Activated gamma-delta T cell treated with anti-CD3 and anti-CD28 coated beads, Interleukin-2, amount 50 U/mL, for 16 hours (primary cell): ENCODE results near the gene USO1.
"Not testable (repeated sequence)": the region's sequence is repeated elsewhere in the genome, so short reads cannot be mapped to it uniquely, and the experiment has no call there.

Experiments
- DNase-seq: peaks from one replicate; pipeline ENCODE4 v3.0.0-alpha.2; 2020; ENCODE audit warnings: low read depth

Gene USO1

DNA sequence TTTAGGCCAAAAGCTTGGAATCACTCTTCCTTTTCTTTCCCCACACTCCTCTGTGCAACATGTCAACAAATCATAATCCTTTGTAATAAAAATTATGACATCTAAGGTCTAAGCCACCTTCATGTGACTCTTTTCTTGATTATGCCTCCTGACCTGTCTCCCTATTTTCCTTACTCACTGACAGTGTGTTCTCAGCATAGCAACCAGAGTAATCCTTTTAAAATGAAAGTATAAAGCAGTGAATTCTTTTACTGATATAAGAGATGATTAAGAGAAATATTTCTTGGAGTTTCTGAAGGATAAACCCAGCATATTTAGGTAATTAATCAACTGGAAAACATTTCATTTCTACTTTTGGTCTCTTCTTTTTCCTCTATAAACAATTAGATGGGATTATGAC is 44.7 kb downstream of the USO1 start:
- DNase-seq = no peak

DNA sequence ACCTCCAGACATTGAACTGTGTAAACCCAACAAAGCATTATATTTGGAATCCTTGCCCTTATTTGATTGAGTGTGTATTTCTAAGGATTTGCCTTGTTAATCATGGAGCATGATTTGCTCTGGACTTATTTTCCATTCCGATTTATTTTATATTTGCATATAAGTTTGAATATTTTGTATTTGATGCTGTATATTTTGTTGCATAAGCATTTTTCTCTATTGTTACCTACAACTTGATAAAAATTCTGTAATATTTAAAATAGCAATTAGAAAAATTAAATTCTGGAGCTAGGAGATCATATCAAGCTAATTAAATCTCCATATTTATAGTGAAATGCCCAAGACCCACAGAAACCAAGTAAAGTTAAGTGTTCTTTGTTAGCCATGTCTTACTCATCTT is 47.2 kb downstream of the USO1 start:
- DNase-seq = no peak

DNA sequence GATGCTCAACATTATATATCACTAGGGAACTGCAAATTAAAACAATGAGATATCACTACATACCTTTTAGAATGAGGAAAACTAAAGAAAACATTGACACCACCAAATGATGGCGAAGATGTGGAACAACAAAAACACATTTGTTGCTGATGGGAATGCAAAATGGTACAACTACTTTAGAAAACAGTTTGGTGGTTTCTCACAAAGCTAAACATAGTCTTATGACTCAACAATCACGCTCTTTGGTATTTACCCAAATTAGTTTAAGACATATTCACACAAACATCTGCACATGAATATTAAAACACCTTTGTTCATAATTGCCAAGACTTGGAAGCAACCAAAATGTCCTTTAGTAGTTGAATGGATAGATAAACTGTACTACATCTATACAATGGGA is 53.2 kb downstream of the USO1 start:
- no peak for DNase-seq

DNA sequence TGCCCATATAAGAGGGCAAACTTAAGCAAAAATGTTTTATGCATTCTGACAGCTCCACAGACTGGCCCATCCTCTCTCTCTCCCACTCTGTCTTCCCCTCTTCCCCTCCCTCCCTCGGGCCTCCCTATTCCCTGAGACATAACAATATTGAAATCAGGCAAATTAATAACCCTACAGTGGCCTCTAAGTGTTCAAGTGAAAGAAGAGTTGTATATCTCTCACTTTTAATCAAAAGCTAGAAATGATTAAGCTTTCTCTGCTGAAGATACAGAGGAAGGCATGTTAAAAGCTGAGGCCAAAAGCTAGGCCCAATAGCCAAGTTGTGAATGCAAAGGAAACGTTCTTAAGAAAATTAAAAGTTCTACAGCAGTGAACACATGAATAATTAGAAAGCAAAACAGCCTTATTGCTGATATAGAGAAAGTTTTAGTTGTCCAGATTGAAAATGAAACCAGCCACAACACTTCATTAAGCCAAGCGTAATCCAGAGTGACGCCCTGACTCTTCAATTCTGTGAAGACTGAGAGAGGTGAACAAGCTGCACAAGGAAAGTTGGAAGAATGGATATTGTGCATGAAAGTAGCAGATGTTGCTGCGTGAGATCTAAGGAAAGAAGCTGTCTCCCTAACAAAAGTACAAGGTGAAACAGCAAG is 54.9 kb downstream of the USO1 start:
- DNase-seq = no peak

DNA sequence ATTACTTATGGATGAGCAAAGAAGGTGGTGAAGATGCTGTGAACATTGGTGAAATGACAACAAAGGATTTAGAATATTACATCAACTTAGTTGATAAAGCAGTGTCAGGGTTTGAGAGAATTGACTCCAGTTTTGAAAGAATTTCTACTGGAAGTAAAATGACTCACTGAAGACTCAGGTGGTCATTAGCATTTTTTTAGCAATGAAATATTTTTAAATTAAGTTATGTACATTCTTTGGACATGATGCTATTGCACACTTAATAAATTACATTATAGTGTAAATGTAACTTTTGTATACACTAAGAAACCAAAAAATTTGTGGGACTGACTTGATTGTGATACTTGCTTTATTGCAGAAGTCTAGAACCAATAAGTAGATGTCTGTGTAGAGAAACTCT is 56.9 kb downstream of the USO1 start:
- no peak for DNase-seq

DNA sequence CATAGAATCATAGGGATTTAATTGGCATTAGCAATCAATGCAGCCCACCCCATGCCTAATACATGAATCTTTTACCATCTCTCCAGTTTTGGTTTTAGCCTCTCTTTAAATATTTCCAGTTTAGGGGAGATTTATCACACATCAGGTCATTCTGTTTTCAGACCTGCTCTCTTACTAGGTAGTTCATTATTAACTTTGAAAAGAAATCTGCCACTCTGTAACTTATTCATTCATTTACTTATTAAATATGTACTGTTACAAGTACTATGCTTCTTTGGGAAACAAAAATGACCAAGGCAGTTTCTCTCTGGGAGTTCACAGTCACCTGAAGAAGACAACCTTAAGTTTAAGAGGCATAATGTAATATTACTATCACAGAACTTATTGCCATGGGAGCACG is 62.1 kb downstream of the USO1 start:
- DNase-seq = no peak

DNA sequence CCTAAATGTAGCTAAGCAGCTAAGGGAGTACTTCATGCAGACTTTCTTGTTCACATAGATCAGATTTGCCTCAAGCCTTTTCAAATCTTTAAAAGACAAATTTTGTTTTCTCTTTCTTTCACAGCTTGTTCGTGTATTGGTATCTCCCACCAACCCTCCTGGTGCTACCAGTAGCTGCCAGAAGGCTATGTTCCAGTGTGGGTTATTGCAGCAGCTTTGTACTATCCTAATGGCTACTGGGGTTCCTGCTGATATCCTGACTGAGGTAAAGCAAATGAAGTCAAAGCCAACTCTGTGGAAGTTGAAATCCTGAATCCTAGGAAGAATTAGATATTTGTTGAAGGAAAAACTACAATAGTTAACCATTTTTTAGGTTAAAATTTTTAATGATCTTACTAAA is 62.6 kb downstream of the USO1 start:
- DNase-seq = no peak

DNA sequence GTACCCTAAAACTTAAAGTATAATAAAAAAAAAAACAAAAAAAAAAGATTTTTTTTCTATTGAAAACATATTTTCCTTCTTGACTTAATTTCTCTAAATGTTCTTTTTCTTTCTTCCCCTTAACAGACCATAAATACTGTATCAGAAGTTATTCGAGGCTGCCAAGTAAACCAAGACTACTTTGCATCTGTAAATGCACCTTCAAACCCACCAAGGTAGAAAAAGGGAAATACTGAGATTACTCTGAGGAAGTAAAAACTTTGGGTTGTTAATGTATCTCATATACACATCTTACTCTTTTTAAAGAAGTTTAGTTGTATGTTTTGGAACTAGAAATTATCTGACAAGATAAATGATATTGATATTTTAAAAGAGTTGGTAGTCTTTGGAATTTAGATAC is 65.6 kb downstream of the USO1 start:
- DNase-seq = no peak

DNA sequence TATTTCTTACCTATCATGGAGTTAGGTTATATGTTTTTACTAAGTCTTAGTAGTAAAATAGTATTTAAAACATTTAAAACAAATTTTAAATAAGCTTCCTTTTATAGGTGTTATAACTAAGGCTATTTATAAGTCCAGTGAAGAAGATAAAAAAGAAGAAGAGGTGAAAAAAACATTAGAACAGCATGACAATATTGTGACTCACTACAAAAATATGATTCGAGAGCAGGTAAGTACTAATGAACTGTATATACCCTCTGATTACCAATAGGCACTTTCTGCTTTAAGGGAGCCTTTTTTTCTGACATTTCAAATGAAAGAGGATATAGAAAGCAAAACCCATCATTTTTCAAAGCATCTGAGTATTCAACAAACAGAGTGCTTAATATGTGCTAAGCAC is 76.6 kb downstream of the USO1 start:
- no peak for DNase-seq

DNA sequence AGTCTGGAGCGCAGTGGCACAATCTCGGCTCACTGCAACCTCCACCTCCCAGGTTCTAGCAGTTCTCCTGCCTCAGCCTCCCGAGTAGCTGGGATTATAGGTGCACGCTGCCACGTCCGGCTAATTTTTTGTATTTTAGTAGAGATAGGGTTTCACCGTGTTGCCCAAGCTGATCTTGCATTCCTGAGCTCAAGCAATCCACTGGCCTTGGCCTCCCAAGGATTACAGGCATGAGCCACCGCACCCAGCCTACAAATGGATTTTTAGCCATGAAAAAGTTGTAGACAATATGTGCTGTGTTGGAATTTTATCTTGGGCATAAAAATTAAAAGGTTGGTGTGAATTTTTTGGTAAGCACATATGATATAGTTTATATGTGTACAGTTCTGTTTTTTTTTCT is 81.7 kb downstream of the USO1 start:
- DNase-seq = not testable (repeated sequence)

DNA sequence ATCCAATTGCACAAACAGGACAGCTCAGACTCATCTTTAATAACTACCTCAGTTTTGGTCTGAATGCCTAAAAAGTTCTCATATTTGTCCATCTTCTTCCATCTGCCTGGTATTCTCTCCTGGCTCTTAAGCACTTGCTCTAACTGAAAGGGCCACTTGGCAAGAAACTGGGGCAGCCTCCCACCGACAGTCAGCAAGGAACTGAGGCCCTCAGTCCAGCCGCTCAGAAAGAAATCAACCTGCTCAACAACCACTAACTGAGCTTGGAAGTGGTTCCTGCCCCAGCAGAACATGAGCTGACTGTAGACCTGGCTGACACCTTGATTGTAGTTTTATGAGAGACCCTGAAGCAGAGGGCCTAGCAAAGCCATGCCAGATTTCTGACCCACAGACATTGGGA is 93.5 kb downstream of the USO1 start:
- no peak for DNase-seq

DNA sequence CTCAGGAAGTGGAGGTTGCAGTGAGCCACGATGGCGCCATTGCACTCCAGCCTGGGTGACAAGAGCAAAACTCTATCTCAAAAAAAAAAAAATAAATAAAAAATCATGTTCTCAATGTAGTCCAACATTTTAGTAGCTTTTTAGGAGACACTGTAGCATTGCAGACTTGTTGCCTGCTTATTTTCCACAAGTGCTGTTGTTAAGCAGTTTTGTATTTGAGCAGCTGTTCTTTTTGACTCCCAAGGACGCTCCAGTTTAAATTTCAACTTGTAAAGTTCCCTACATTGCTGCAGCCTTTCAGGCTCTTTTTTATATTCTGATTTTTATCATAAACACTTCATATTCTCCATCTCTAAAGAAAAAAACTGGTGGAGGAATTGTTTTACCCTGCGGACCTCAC is 94.7 kb downstream of the USO1 start:
- no peak for DNase-seq

DNA sequence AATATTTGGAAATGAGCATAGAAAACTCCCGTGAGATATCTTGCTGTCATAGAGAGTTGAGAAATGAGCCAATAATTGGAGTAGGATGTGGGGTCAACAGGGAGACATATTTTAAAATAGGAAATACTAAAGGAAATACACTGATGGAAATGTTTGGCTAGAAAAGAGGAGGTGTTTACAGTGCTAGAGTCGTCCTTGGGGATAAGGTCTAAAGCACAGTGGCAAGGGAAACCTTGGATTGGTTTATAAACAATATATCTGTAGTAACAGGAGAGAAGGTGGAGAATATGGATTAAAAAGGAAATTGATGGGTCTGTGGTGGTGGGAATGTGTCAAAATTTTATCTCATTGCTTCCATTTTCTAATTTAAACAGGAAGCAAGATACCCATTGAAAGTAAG is 95.8 kb downstream of the USO1 start:
- DNase-seq = no peak

DNA sequence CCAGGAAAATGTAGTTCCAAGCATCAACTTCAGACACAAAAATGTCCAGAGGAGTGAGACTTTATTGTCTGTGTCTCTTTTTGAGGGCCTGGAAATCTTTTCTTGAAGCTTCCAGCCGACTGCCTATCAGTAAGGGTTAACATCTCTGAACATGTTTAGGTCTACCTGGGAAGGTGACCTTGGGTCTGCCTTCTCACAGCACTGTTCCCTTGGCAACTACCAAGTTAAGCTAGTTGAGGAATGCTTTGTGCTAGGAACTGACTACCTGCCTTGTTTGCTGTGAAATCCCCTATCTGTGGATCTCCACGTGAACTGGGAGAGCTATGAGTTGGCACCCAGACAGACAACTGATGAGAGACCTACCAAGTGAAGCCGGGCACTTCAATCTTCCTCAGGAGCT is 96.3 kb downstream of the USO1 start:
- DNase-seq = no peak

DNA sequence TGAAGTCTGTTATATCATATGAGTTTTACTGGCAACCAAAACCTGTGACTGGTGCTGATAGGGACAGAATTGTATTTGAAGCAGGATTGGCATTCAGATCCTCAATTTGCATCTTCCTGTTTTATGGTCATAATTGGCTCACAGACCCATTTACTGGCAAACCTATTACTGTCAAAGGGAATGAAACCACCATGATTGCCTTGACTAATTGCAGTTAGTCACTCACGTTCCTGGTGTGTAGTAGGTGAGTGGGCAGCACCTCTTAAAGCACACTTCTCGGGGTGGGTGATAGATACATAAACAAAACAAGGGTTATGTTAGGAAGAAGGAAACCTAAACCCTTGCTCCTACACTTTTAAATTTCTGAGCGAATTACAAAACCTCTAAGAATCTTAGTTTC is 96.8 kb downstream of the USO1 start:
- no peak for DNase-seq

DNA sequence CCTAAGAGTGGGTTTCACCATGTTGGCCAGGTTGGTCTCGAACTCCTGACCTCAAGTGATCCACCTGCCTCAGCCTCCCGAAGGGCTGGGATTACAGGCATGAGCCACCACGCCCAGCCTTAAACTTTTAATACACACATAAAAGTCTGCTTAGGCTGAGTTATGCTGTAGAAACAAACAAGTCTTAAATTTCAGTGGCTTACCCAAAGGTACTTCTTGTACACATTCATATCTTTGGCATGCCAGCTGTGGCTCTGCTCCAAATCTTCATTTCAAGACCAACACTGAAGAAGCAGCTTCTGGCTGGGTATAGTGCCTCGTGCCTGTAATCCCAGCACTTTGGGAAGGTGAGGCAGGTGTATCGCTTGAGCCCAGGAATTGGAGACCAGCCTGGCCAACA is 97.6 kb downstream of the USO1 start:
- DNase-seq = no peak

DNA sequence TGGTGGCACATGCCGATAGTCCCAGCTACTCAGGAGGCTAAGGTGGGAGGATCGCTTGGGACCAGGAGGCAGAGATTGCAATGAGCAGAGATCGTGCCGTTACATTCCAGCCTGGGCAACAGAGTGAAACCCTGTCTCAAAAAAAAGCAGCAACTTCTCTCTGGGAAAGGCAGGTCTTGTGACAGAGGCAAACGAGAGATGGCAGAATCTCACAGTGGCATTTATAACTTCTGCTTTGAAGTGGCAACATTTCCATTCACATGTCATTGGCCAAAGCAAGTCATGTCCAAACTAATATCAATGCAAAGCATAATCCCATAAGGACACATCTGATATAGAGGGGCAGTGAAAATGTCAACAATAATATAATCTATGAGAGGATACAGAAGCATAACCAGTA is 98.0 kb downstream of the USO1 start:
- no peak for DNase-seq

DNA sequence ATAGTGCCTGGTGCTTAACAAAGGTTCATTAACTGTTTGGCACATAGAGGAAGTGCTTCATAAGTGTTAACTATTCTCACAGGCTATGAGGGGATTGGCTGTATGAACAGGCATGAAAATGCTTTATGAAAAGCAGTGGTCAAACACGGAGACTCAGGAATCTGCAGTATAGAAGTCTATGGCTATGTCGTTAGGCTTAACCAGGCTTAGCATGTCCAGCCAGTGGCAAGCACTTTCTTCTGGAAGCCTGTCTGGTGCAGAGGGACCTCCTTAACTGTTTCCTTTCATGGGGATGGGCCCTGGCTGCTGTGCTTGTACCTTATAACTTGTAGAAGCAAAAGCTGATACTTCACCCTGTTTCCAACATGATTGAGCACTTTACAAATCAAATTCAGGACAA is 99.4 kb downstream of the USO1 start:
- DNase-seq = no peak

DNA sequence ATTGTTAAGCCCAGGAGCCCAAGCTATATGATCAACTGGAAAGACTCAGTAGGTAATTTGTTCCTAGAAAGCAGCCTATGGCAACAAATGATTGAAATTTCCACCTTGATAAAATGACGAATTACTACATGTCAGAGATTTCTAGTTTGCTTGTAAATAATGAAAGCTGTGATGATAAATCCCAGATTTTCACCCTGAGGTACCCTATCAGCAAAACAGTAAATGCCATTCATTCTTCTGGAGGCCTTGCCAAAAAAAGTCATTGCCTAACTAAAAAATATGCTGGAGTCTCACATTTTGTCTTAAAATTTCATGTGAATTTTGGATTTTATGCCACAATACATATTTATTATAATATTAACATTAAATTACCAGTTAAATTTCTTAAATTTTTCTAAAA is 106.5 kb downstream of the USO1 start:
- DNase-seq = no peak

DNA sequence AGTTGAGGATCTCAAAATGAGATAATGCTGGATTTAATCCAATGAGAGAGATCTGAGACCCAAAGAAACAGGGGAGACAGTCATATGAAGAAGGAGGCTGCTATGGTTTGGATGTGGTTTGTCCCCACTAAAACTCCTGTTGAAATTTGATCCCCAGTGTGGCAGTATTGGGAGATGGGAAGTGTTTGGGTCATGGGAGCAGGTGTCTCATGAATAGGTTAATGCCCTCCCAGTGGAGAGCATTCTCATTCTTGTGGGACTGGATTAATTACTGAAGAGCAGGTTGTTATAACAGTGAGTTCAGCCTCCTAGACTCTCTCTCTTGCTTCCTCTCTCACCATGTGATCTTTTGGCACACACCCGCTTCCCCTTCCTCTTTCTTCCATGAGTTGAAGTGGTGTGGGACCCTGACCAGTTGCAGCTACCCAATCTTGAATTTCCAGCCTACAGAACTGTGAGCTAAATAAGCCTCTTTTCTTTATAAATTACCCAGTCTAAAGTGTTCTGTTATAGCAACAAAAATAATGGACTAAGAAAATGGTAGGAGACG is 107.6 kb downstream of the USO1 start:
- no peak for DNase-seq

DNA sequence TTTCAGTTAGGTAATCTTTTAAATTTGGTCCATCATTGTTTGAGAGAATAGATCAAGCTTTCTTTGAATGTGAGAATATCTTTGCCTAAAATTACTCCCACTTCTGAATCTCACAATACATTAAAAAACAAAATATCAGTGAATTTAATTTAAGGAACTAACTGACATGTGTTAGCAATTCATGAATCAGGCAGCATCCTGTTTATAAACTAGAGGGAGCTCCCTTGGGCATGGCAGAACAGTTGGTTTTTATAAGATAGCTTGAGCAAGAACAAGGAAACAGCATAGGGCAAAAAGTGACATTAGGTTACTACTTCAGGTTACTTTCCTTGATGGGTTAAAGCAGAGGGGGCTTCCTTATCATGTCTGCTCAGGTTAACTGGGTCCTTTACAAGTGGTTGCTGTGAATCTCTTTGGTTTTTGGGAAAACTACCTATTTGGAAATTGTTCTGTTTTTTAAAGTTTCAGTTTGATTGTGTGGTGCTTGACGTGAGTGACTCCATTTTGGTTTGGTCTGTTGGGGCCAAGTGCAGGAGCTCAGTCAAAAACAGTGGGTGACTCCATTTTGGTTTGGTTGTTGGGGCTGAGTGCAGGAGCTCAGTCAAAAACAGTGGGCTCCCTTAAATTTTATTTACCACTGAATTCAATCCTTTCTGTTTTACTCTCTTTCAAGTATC is 109.9 kb downstream of the USO1 start:
- DNase-seq = no peak

DNA sequence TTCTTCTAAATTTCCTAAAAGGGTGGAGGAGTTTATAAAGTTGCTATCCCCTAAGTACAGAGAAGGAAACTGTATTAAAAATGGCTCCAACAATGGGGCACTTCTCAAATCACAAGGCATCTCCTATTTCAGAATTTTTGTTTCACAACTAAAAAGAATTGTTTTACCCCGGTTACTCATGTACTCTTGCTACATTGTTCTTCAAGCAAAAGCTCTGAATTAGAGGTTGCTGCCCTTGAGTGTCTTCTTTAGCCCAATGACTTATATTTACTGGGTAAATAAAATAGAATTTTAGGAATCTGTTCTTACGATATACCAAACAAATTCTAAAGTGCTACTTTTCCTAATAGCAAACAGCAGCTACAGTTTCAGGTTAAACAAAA is 110.4 kb downstream of the USO1 start:
- no peak for DNase-seq

DNA sequence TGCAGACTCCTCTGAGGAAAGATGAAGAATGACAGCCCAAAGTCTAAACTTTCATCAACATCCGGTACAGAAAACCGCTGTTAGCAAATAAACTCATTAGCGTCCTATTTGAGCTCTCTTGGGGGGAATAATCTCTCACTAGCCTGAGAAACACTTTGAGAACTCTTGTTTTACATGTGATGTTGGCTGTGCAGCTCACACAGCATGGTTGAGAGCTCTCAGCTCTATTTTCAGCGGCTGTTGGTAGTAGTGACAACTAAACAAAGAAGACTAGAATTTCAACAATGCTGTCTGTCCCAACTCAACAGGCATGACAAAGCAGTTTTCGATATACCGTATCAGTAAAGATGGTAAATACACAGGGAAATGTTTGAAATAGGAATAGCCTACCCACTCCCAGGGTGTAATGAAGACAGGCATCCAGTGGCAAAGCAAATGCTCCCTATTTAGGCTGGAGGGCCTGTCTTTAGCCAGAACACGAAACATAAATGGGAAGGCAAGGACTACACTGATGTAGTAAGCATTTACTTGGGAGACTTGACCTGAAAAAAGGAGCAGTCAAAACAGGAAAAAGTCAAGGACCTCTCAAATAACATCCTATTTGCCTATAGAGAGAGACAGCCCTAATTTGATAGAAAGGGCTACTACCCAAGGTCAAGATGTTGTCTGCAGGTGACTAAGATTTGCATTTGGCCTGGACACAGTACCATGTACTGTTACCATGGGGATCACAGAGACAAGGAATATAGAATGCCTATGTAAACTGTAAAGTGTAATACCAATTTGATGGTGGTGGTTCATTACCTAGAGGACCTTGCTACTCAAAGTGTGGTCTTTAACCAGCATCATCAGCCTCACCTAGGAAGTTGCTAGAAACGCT is 117.5 kb downstream of the USO1 start:
- no peak for DNase-seq
